K562 (cell line): ENCODE measurements around the gene EMC6. TPM values are rescaled to one million over a fixed set of nuclear protein-coding genes. Genes with fewer than 3 reads are reported as not detected.

Experiments
- BHLHE40 ChIP-seq: IDR thresholded peaks from 2 replicates; pipeline ENCODE4 v1.6.1; 2011; ENCODE audit warnings: low read length, improper control_type of control experiment
- HDAC6 ChIP-seq: IDR thresholded peaks from 2 replicates; pipeline ENCODE4 v1.6.1; 2012; ENCODE audit warnings: low read depth, mild to moderate bottlenecking, control low read depth, inconsistent platforms, low read length, moderate library complexity
- JUNB ChIP-seq: fragments of 450-650 bp; formaldehyde crosslinking; conservative IDR thresholded peaks from 2 replicates; pipeline ENCODE4 v1.4.0; 2020; ENCODE audit warnings: mild to moderate bottlenecking
- KLF16 ChIP-seq: IDR thresholded peaks from 2 replicates; pipeline ENCODE4 v1.6.1; 2016; ENCODE audit warnings: antibody characterized with exemption
- MECOM ChIP-seq: fragments of 250-450 bp; sonication (Bioruptor Pico); IDR thresholded peaks from 2 replicates; pipeline ENCODE4 v1.8.0; 2022; ENCODE audit warnings: inconsistent platforms
- MTF1 ChIP-seq: fragments of 250-450 bp; sonication (Bioruptor Pico); IDR thresholded peaks from 2 replicates; pipeline ENCODE4 v1.9.0; 2021; ENCODE audit warnings: moderate library complexity, mild to moderate bottlenecking, inconsistent platforms, borderline replicate concordance
- NFRKB ChIP-seq: fragments of 450-650 bp; IDR thresholded peaks from 2 replicates; pipeline ENCODE4 v1.6.1; 2016; ENCODE audit warnings: low read depth
- PHF8 ChIP-seq: fragments of 200-600 bp; sonication (generic); IDR thresholded peaks from 2 replicates; pipeline ENCODE4 v1.6.1; 2012; ENCODE audit warnings: mixed run types, mild to moderate bottlenecking, inconsistent platforms, low read length, moderate library complexity, borderline replicate concordance
- SAP30 ChIP-seq: fragments of 200-600 bp; sonication (generic); IDR thresholded peaks from 2 replicates; pipeline ENCODE4 v1.6.1; 2012; ENCODE audit warnings: borderline replicate concordance, low read depth, mild to moderate bottlenecking, moderate library complexity, low read length, control low read depth, inconsistent platforms; ENCODE audit not compliant: insufficient read depth, poor library complexity, severe bottlenecking
- TBP ChIP-seq: optimal IDR thresholded peaks from 2 replicates; pipeline ENCODE3; 2011; ENCODE audit warnings: low read depth, low read length, improper control_type of control experiment
- polyA plus RNA-seq, 8 experiments: library from polyadenylated mRNA; depleted of rRNA in 4 of 8; stranded (reverse) in 5 of 8; unstranded in 3 of 8; fragments of >200 nt; fragmentation: Nextera tagmentation in 2 of 8; fragmentation: Illumina TruSeq in 1 of 8; extraction: Ambion mirVana in 2 of 8; extraction: Trizol in 1 of 8; gene quantifications; 2 replicates each; pipeline versions ENCODE4 v1.2.1 to v1.2.3, GENCODE V29; 2011 to 2014; ENCODE audit warnings: inconsistent platforms in 1 of 8, missing spikeins in 1 of 8
- total RNA-seq, 7 experiments: library from RNA; depleted of rRNA in 6 of 7; stranded (reverse); fragments of >200 nt in 6 of 7; fragmentation: Illumina TruSeq in 2 of 7; extraction: Trizol in 2 of 7; gene quantifications; 2 replicates each; pipeline versions ENCODE4 v1.2.1 to v1.2.3, GENCODE V29; 2011 to 2021; ENCODE audit warnings: low replicate concordance in 1 of 7
- TF ChIP-seq, protein P1 (sequence below): sonication (generic); formaldehyde crosslinking; IDR thresholded peaks from 2 replicates; pipeline ENCODE4 v1.8.0; 2022; ENCODE audit warnings: mild to moderate bottlenecking, missing genetic modification reagents
- TF ChIP-seq, protein P2 (sequence below), 3 experiments: IDR thresholded peaks in 2 of 3; conservative IDR thresholded peaks in 1 of 3; 2 replicates each; pipeline ENCODE4 v1.5.1; 2011 to 2012; ENCODE audit warnings: low read length in 3 of 3, mild to moderate bottlenecking in 3 of 3, control low read depth in 2 of 3, improper control_type of control experiment in 1 of 3, inconsistent platforms in 1 of 3, low read depth in 1 of 3, mixed read lengths in 1 of 3, moderate library complexity in 1 of 3; ENCODE audit not compliant: insufficient read depth in 2 of 3
- TF ChIP-seq, protein P3 (sequence below): fragments of 450-650 bp; IDR thresholded peaks from 2 replicates; pipeline ENCODE4 v1.6.1; 2016; ENCODE audit warnings: borderline replicate concordance
- TF ChIP-seq, protein P4 (sequence below): fragments of 200-800 bp; sonication (Bioruptor generic); IDR thresholded peaks from 2 replicates; pipeline ENCODE4 v1.6.1; 2017; ENCODE audit warnings: missing genetic modification characterization, missing compliant biosample characterization
- TF ChIP-seq, protein P5 (sequence below), 3 experiments: fragments of 200-800 bp in 1 of 3; sonication (Bioruptor generic) in 1 of 3; sonication (generic) in 1 of 3; formaldehyde crosslinking in 1 of 3; IDR thresholded peaks; 2 replicates each; pipeline versions ENCODE4 v1.6.1 to v1.8.0; 2016 to 2022; ENCODE audit warnings: mild to moderate bottlenecking in 2 of 3, missing compliant biosample characterization in 2 of 3, missing genetic modification characterization in 2 of 3, missing genetic modification reagents in 1 of 3
- TF ChIP-seq, protein P6 (sequence below): IDR thresholded peaks from 2 replicates; pipeline ENCODE4 v1.6.1; 2012; ENCODE audit warnings: low read depth, low read length, improper control_type of control experiment, borderline replicate concordance

EMC6 gene
- total and polyA plus RNA-seq, 9 of the 15 experiments (the other 6 are each of a cell fraction or from before 2014, with no cell fraction given), result 2.9 to 136 (median 24.9) TPM

DNA sequence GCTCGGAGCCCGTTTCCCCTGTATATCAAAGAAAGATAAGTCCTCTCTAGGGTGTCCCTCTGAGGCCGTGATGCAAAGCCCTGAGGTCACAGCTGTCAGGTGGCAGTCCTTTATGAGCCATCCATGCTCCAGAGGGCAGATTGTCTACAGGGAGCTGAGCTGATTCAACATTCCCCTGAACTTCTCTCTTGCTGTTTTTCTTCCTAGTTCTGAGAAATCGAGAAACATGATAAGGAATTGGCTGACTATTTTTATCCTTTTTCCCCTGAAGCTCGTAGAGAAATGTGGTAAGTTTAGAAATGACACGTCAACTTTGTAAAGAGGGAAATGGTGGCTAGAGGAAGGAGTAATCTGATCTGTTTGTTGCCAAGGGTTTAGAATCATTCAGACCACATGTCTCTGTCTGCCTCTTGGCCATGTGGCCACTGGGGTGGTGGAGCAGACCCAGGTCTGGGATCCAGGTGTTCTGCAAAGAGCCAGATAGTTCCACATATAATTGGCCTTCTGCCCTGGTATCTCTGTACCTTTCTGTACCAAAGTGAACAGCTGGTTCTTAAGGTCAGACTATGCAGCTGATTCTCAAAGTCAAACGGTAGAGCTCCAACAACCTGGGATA lies 28.5 kb upstream of the EMC6 start (continued):
- TF ChIP-seq, protein P1, sequence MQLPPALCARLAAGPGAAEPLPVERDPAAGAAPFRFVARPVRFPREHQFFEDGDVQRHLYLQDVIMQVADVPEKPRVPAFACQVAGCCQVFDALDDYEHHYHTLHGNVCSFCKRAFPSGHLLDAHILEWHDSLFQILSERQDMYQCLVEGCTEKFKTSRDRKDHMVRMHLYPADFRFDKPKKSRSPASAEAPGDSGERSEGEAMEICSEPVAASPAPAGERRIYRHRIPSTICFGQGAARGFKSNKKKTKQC, result no peak
- TF ChIP-seq MTF1 (CRISPR knock-in tag) (no peak), NFRKB (0 out of 2 replicates have a peak, but pooled peaks have one; percentile 50), BHLHE40 (no peak), HDAC6 (no peak), PHF8 (no peak), SAP30 (no peak), KLF16 (peak; percentile 8; the same call in 1 of the 2 replicates), TBP (no peak), JUNB (CRISPR knock-in tag) (no peak), MECOM (CRISPR knock-in tag) (no peak)
- TF ChIP-seq, protein P2, sequence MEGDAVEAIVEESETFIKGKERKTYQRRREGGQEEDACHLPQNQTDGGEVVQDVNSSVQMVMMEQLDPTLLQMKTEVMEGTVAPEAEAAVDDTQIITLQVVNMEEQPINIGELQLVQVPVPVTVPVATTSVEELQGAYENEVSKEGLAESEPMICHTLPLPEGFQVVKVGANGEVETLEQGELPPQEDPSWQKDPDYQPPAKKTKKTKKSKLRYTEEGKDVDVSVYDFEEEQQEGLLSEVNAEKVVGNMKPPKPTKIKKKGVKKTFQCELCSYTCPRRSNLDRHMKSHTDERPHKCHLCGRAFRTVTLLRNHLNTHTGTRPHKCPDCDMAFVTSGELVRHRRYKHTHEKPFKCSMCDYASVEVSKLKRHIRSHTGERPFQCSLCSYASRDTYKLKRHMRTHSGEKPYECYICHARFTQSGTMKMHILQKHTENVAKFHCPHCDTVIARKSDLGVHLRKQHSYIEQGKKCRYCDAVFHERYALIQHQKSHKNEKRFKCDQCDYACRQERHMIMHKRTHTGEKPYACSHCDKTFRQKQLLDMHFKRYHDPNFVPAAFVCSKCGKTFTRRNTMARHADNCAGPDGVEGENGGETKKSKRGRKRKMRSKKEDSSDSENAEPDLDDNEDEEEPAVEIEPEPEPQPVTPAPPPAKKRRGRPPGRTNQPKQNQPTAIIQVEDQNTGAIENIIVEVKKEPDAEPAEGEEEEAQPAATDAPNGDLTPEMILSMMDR (IDR thresholded peaks at IDR 0.05 in 2 of 3, conservative IDR thresholded peaks at IDR 0.05 in 1 of 3; ENCODE audit: insufficient read depth in 2 of 3, low read depth in 1 of 3, low read length in 3 of 3), result peak in 1 of 3 experiments; percentile 8; a peak in 1 of 6 replicates
- TF ChIP-seq, protein P3, sequence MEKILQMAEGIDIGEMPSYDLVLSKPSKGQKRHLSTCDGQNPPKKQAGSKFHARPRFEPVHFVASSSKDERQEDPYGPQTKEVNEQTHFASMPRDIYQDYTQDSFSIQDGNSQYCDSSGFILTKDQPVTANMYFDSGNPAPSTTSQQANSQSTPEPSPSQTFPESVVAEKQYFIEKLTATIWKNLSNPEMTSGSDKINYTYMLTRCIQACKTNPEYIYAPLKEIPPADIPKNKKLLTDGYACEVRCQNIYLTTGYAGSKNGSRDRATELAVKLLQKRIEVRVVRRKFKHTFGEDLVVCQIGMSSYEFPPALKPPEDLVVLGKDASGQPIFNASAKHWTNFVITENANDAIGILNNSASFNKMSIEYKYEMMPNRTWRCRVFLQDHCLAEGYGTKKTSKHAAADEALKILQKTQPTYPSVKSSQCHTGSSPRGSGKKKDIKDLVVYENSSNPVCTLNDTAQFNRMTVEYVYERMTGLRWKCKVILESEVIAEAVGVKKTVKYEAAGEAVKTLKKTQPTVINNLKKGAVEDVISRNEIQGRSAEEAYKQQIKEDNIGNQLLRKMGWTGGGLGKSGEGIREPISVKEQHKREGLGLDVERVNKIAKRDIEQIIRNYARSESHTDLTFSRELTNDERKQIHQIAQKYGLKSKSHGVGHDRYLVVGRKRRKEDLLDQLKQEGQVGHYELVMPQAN, result peak; percentile 56; the same call in 1 of the 2 replicates
- TF ChIP-seq, protein P4, sequence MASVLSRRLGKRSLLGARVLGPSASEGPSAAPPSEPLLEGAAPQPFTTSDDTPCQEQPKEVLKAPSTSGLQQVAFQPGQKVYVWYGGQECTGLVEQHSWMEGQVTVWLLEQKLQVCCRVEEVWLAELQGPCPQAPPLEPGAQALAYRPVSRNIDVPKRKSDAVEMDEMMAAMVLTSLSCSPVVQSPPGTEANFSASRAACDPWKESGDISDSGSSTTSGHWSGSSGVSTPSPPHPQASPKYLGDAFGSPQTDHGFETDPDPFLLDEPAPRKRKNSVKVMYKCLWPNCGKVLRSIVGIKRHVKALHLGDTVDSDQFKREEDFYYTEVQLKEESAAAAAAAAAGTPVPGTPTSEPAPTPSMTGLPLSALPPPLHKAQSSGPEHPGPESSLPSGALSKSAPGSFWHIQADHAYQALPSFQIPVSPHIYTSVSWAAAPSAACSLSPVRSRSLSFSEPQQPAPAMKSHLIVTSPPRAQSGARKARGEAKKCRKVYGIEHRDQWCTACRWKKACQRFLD (CRISPR knock-in tag), result peak; percentile 89
- TF ChIP-seq, protein P5, sequence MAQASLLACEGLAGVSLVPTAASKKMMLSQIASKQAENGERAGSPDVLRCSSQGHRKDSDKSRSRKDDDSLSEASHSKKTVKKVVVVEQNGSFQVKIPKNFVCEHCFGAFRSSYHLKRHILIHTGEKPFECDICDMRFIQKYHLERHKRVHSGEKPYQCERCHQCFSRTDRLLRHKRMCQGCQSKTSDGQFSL (CRISPR knock-in tag; IDR thresholded peaks at IDR 0.05), result no peak
- TF ChIP-seq, protein P5 (tag; IDR thresholded peaks at IDR 0.05), result no peak
- TF ChIP-seq, protein P6, sequence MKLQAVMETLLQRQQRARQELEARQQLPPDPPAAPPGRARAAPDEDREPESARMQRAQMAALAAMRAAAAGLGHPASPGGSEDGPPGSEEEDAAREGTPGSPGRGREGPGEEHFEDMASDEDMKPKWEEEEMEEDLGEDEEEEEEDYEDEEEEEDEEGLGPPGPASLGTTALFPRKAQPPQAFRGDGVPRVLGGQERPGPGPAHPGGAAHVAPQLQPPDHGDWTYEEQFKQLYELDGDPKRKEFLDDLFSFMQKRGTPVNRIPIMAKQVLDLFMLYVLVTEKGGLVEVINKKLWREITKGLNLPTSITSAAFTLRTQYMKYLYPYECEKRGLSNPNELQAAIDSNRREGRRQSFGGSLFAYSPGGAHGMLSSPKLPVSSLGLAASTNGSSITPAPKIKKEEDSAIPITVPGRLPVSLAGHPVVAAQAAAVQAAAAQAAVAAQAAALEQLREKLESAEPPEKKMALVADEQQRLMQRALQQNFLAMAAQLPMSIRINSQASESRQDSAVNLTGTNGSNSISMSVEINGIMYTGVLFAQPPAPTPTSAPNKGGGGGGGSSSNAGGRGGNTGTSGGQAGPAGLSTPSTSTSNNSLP, result peak; percentile 61; the same call in 1 of the 2 replicates
